GM21367 (cell line): ENCODE data around the gene DTNB.

Experiments
- ATAC-seq: cut with Tn5 transposase; IDR thresholded peaks from one replicate; pipeline ENCODE4 v1.9.1; 2021; ENCODE audit not compliant: unreplicated experiment

The DTNB gene

DNA sequence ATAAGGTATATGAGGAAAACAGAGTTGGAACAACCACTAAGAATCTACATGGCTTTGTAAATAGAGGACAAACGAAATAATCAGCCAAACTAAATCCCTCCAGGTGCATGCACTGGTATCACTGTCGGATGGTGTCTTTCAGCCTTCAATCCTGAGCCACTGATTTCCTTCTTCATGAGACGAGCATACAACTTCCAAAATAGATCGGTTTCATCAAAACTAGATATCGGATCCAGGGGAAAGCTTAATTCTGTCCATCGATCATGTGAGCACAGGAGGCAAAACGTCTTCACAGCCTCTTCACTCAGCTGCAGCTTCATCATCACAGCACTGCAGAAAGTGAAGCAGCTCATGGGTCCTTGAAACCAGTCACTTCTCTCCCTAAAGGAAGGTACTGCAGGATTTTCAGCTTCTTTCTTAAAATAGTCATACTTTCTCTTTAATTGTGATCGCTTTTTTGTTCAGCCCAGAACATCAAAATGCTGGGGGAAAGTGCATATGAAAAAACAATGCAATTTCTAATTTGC is 80.5 kb downstream of the DTNB start:
- ATAC-seq, result no peak

DNA sequence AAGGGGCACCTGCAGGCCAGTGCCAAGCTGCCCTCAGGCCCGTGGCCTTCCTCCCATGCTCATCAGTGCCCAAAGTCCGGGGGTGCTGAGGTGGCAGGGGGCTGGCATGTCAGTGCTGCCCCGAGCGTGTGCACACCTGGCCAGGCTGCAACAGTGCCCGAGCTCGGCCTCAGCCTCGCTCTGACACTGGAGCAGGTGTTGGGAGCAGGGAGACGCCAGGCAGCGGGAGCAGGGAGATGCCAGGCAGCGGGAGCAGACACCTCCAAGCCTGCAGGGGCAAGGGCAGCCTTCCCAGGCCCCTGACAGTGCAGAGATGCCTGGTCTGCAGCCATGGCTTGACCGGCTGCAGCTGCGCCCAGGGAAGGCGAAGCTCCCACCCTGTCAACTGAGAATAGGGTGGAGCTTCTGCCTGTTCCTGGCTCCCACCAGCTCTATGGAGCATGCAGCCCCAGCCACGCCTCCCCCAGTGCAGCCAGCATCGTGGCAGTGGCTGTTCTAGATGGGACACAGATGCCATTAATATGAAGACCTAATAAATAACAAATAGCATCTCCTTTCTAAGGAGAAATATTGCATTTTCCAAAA is 82.4 kb downstream of the DTNB start:
- no peak for ATAC-seq

GRCh38 chr2:25589676-25590205 is 83.6 kb downstream of the DTNB start:
- no peak for ATAC-seq

DNA sequence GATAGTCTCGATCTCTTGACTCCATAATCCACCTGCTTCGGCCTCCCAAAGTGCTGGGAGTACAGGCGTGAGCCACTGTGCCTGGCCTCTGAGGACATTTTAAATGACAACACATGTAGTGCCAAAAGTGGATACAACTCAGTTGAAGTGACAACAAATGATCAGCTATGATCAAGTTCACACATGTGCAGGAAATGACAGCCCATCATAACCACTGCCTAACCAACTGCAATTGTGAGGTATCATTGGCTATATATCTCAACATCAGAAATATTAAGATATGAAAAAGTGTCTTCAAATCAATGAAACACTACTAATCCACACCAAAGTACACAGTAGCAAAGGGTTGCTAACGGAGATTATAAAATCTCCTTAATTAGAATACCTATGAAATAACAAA is 84.8 kb downstream of the DTNB start:
- ATAC-seq, result no peak

GRCh38 chr2:25587361-25587760 is 86.0 kb downstream of the DTNB start:
- no peak for ATAC-seq

DNA sequence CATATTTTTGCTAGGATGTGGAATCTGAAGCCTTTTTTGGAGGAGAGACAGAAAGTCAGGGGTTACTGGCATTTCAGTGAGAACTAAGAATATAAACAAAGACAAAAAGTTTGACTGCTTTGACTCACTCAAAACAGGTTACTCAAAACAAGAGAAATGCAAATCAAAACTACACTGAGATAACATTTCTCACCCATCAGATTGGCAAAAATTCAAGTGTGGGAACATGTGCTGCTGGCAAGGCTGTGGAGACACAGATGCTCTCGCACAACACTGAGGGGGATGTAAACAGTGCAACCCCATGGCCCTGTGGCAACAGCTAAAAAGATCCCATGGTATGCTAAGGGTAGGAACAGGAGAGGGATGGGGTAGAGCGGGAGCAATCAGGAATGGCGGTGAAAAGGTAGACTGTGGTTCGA is 86.6 kb downstream of the DTNB start:
- ATAC-seq, result peak; percentile 66

GRCh38 chr2:25585189-25585588 is 88.2 kb downstream of the DTNB start:
- ATAC-seq, result no peak

DNA sequence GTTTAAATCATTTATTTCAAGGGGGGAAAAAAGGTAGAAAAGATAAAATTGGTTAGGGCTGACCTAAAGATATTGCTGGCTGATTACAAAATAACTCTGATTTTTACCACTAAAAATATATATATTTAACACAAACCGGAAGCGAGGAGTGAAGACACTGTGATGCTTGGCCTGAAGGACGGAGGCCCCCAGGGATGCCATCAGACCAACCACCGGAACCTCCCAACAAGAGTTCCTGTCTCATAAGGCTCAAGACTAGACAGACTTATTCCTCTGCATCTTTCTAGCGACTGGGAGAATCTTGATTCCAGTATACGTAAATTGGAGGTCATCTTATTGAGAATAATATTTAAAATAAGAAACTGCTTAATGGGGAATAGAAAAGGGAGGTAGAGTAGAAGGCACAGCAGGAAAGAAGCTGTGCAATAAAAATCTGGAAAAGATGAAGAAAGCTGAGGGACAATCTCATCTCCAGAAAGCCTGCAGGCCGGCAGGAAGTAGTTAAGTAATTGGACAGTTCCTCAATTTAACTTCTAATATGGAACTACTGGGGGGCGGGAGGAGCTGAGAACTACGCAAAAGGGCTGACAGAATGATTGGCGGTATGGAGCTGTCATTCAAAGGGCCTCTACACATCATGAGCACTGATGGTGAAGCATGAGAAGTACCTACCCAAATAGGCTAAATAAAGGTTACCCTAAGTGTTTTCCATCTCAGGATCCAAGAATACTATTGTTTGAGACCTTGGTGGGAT is 91.1 kb downstream of the DTNB start:
- no peak for ATAC-seq

DNA sequence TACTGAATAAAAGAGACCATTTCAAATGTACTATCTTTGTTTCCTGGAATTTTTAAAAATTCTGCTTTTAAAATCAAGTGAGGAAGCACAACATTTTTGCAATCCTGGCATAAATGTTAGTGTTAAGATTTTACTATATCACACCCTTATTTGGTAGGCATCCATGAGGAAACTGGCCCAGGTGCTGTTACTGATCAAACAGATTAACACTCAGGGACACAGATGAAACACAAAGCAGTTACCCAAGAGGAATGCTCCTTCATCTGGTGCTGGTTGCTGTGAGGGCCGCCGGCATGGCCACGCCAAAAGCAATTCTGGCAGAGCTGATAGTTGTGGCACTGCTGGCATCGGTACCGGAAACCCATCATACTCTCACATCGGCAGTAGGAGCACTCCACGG is 96.8 kb downstream of the DTNB start:
- ATAC-seq, result no peak

- no peak for ATAC-seq
These were observed 100.7 kb downstream of the DTNB start for GRCh38 chr2:25572638-25573037.

GRCh38 chr2:25570161-25570845 is 103.1 kb downstream of the DTNB start:
- ATAC-seq, result no peak

GRCh38 chr2:25567406-25567805 is 106.0 kb downstream of the DTNB start:
- ATAC-seq, result no peak

DNA sequence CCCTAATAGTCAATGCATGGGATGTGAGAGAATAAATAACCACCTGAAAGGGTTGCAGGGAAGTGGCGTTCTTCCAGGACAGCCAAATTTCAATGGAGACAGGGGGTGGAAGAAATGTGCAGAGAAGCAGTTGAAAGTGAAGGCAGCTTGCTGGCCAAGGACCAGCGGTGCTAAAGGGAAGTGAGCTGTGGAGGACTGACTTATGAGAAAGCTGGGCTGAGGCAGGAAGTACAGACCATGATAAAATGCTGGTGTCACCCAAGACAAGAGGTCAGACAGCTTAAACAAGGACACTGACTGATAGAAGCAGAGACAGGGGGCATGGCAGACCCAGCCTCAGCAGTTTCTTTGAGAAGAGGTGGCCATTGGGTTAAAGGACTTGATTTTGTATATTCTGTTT is 106.7 kb downstream of the DTNB start:
- ATAC-seq, result peak; percentile 66

- ATAC-seq, result no peak
These were observed 107.3 kb downstream of the DTNB start for GRCh38 chr2:25566094-25566493.

DNA sequence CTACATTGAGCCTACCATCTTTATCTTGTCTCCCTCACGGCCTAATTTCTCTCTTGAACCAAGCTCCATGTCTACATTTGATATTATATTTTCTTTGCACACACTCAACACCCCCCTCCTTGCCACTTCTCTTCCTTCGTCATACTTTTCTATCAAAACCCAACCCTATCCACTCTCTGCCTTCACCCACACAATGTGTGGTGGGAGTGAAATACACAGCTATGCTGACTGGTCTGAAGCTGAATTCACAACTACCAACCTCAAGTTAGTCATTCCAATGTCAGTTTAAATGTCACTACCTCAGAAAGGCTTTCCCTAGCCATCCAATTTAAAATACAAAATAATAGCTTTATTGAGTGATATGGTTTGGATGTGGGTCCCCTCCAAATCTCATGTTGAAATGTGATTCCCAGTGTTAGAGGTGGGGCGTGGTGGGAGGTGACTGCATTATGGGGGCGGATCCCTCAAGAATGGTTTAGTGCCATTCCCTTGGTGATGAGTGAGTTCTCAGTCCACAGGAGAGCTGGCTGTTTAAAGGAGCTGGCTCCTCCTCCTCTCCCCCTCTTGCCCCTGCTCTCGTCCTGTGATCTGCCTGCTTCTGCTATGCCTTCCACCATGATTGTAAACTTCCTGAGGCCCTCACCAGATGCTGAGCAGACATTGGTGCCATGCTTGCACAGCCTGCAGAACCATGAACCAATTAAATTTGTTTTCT is 112.1 kb downstream of the DTNB start:
- no peak for ATAC-seq

DNA sequence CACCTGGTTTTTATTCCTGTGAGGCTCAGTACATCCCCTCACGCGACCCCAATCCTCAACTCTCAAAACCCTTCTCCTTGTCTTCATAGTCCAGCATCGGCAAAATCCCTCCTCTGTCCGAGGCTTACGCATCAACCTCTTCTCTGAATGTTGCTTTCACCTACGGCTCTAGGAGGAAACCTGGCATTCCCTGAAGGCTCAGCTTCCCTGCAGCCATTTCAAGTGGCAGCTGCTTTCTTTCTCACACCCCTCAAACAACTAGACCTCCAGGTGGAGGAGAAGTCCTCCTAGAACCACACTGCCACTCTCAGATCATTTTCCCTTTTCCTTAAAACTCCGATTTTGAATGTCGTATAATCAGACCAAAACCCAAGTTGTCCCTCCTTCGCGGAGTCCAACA is 114.2 kb downstream of the DTNB start:
- ATAC-seq, result no peak

DNA sequence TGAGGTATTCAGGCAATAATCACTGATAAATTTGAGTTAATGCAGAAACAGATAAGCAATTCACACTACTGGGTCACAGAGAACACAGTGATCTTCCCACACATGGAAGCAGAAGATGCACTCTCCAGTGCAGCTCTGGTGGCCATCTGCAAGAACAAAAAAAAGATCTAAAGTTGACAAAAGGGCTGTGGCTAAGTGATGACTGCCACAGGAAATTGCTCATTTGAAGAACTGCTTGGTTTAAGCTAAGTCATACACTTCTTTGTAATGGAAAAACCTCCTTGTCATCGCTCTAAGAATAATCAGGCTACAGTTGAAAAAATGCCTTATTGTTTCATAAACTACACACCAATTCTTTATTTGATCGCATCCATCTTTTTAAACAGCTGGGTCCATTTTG is 115.1 kb downstream of the DTNB start:
- ATAC-seq, result no peak

- ATAC-seq, result peak; percentile 40
These were observed 116.0 kb downstream of the DTNB start for GRCh38 chr2:25557179-25558036.

GRCh38 chr2:25552318-25552717 is 121.1 kb downstream of the DTNB start:
- ATAC-seq, result no peak

GRCh38 chr2:25551316-25551715 is 122.1 kb downstream of the DTNB start:
- no peak for ATAC-seq
